Spinal cord (tissue), 10 donors: ENCODE measurements around the gene GALNT7. TPM values are rescaled to one million over a fixed set of nuclear protein-coding genes. Genes with fewer than 3 reads are reported as not detected.
A peak's percentile ranks its signal among the peaks of the same experiment; 100 is the strongest.

Source experiments
- DNase-seq, 6 donors: peaks; one replicate each; pipeline versions ENCODE4 v3.0.0 to v3.0.0-alpha.2; 2013 to 2015; ENCODE audit warnings: low spot score in 6 of 6, low read depth in 4 of 6
- H3K27ac ChIP-seq: one replicate; pipeline ENCODE4 v1.5.1; 2013; ENCODE audit warnings: low read depth, low read length, control low read depth
- H3K27me3 ChIP-seq: one replicate; pipeline ENCODE4 v1.6.1; 2013; ENCODE audit warnings: low read length; ENCODE audit not compliant: control insufficient read depth, insufficient read depth
- H3K36me3 ChIP-seq: one replicate; pipeline ENCODE4 v1.6.1; 2013; ENCODE audit warnings: low read length; ENCODE audit not compliant: control insufficient read depth, insufficient read depth
- H3K4me1 ChIP-seq: one replicate; pipeline ENCODE4 v1.6.1; 2013; ENCODE audit warnings: low read length; ENCODE audit not compliant: control insufficient read depth, insufficient read depth
- H3K4me3 ChIP-seq: one replicate; pipeline ENCODE4 v1.5.1; 2013; ENCODE audit warnings: low read depth, low read length, control low read depth
- H3K9me3 ChIP-seq: one replicate; pipeline ENCODE4 v1.6.1; 2013; ENCODE audit warnings: low read length; ENCODE audit not compliant: control insufficient read depth, insufficient read depth
- WGBS: methylation state at CpG from one replicate; pipeline ENCODE4 v1.1.5; 2013; ENCODE audit warnings: missing lambda C conversion rate; ENCODE audit not compliant: insufficient coverage; 5-methylcytosine and 5-hydroxymethylcytosine counted together
- polyA plus RNA-seq, 2 donors: library from polyadenylated mRNA; unstranded; fragments of 120-200 nt; gene quantifications; one replicate each; pipeline ENCODE4 v1.2.1, GENCODE V29; 2013; ENCODE audit not compliant: insufficient read length in 2 of 2
- total RNA-seq, 2 donors: library from RNA; depleted of rRNA in 1 of 2; stranded (reverse); fragments of 120-200 nt in 1 of 2; fragments of >200 nt in 1 of 2; gene quantifications; one replicate each; pipeline versions ENCODE4 v1.2.3 to v1.2.4, GENCODE V29; 2013 to 2014
- donor health status: healthy.

Gene GALNT7
- total and polyA plus RNA-seq, 4 donors = 21.4 to 39.3 (median 23.2) TPM

DNA sequence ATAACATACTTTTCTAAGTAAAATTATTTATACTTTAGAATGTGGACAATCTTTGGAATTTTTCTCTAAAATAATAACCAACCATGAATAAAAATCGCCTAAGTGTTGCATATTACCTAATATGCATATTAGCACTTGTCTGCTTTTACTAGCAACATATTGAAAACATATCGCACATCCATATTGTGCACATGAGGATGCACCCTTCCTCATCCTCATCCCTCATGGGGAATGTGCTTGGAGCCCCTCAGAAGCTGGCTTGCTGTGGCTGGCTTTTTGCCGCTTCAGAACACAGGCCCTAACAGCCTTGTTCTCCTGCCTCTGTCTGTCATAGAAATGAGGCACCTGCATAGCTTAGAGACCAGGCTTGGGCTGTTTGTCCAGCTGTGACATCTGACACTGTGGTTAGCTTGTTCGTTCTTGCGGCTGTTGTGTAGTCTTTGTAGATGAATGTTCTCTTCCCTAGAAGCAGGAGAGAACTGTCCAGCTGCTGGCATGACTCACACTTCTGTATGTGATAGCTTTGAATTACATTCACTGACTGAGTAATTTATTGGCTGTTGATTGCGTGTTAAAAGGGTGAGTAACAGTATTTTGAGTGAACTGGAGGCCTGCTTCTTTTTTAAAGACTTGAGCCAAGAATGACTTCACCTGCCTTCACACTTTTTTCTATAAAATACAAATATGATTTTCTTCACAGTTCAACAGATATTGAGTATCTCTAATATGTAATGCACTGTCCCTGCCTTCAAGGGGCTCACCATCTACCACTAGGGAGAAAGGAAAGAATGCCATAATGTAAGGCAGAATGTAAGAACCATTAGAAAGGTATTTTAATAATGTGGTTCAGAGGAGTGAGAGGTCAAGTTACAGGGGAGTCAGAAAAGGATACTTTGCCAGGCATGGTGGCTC lies 83.7 kb downstream of the GALNT7 start:
- H3K4me3 ChIP-seq = no peak overlapping the region
- WGBS = 59% methylated on average over 4 of the region's 6 CpGs
- H3K9me3 ChIP-seq = no peaks in the 10 kb centered on the region
- peak in 2 of 6 donors; percentile 31 to 67 for DNase-seq
- H3K36me3 ChIP-seq = no peaks in the 10 kb centered on the region
- no peaks in the 10 kb centered on the region for H3K4me1 ChIP-seq
- H3K27ac ChIP-seq = no peak overlapping the region
- no peaks in the 10 kb centered on the region for H3K27me3 ChIP-seq

GRCh38 chr4:173253561-173253960 lies 85.0 kb downstream of the GALNT7 start:
- no peak overlapping the region for H3K27ac ChIP-seq
- H3K4me1 ChIP-seq = no peaks in the 10 kb centered on the region
- no peak overlapping the region for H3K4me3 ChIP-seq
- 68% methylated on average over 2 of the region's 2 CpGs for WGBS
- H3K27me3 ChIP-seq = no peaks in the 10 kb centered on the region
- no peaks in the 10 kb centered on the region for H3K36me3 ChIP-seq
- H3K9me3 ChIP-seq = no peaks in the 10 kb centered on the region
- no peak for DNase-seq

- DNase-seq = no peak
- Histone ChIP-seq H3K9me3 (no peaks in the 10 kb centered on the region), H3K27ac (no peak overlapping the region), H3K4me1 (no peaks in the 10 kb centered on the region), H3K4me3 (no peak overlapping the region), H3K36me3 (no peaks in the 10 kb centered on the region), H3K27me3 (no peaks in the 10 kb centered on the region)
Measured at GRCh38 chr4:173254646-173255045, 86.0 kb downstream of the GALNT7 start.

- Histone ChIP-seq H3K27me3 (no peaks in the 10 kb centered on the region), H3K9me3 (no peaks in the 10 kb centered on the region), H3K36me3 (no peaks in the 10 kb centered on the region), H3K4me3 (no peak overlapping the region), H3K4me1 (no peaks in the 10 kb centered on the region), H3K27ac (no peak overlapping the region)
- no peak for DNase-seq
- WGBS = 88% methylated on average over 1 of the region's 3 CpGs
Measured at GRCh38 chr4:173256825-173257224, 88.2 kb downstream of the GALNT7 start.

GRCh38 chr4:173257732-173258717 lies 89.4 kb downstream of the GALNT7 start:
- H3K4me1 ChIP-seq = no peaks in the 10 kb centered on the region
- WGBS = 0% methylated on average over 1 of the region's 4 CpGs
- DNase-seq = peak in 4 of 6 donors; percentile 51 to 92 (median 70)
- H3K4me3 ChIP-seq = no peak overlapping the region
- no peaks in the 10 kb centered on the region for H3K36me3 ChIP-seq
- no peaks in the 10 kb centered on the region for H3K9me3 ChIP-seq
- H3K27ac ChIP-seq = no peak overlapping the region
- H3K27me3 ChIP-seq = no peaks in the 10 kb centered on the region

DNA sequence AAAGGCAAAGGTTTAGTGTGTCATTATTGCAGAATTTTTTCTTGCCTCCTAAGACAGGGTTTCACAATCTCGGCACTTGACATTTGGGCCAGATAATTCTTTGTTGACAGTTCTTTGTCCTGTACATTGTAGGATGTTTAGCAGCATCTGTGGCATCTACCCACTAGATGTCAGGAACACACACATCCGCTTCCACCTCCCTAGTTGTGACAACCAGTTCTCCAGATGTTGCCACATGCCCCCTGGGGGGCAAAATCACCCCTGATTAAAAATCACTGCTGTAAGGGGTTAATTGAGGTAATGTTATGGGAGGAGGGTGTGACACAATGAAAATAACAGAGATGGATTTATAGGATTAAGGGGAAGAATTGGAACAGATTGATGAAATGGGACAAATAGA lies 90.3 kb downstream of the GALNT7 start:
- Histone ChIP-seq H3K27ac (no peak overlapping the region), H3K36me3 (no peaks in the 10 kb centered on the region), H3K27me3 (no peaks in the 10 kb centered on the region), H3K4me3 (no peak overlapping the region), H3K9me3 (no peaks in the 10 kb centered on the region), H3K4me1 (no peaks in the 10 kb centered on the region)
- 100% methylated on average over 1 of the region's 2 CpGs for WGBS
- DNase-seq = no peak

DNA sequence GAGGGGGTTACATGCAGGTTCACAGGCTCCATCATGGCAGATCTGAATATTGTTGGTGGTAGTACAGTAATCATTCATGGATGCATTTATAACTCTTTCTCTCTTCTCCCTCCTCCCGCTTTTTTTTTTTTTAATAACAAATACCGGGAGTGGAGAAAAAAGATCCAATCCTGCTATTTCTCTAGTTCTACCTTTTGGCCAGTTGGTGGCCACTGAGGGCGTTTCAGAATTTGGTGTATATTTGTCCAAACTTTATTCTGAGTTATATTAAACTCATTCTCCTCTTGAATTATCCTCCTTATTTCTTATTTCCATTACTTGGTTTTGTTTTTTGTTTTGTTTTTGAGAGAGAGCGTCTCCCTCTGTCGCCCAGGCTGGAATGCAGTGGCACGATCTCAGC lies 90.7 kb downstream of the GALNT7 start:
- Histone ChIP-seq H3K4me3 (no peak overlapping the region), H3K9me3 (no peaks in the 10 kb centered on the region), H3K4me1 (no peaks in the 10 kb centered on the region), H3K36me3 (no peaks in the 10 kb centered on the region), H3K27ac (no peak overlapping the region), H3K27me3 (no peaks in the 10 kb centered on the region)
- DNase-seq = no peak
- WGBS = 90% methylated on average over 2 of the region's 6 CpGs

DNA sequence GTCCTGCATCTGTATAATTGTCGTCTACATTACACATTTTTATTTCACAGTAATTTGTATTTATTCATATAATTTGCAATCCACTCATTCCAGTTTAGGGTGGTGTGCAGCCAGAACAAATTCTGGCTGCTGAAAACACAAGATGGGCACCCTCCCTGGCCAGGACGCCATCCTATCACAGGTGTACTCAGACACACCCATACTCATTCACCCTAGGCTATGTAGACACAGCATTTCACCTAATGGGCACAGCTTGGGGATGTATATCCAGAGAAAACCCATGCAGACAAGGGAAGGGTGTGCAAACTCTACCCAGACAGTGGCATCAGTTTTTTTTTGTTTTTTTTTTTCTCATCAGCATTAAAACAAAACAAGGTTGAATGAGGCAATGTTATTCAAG lies 92.4 kb downstream of the GALNT7 start:
- Histone ChIP-seq H3K9me3 (no peaks in the 10 kb centered on the region), H3K4me3 (no peak overlapping the region), H3K27ac (no peak overlapping the region), H3K27me3 (no peaks in the 10 kb centered on the region), H3K4me1 (peaks cover 5% of the 10 kb centered on the region), H3K36me3 (no peaks in the 10 kb centered on the region)
- no peak for DNase-seq
- WGBS = no CpG with 5 or more reads among the region's 2 CpGs

- H3K27me3 ChIP-seq = no peaks in the 10 kb centered on the region
- no peak overlapping the region for H3K4me3 ChIP-seq
- no peak for DNase-seq
- H3K36me3 ChIP-seq = no peaks in the 10 kb centered on the region
- H3K27ac ChIP-seq = no peak overlapping the region
- WGBS = no CpG with 5 or more reads among the region's 2 CpGs
- H3K9me3 ChIP-seq = no peaks in the 10 kb centered on the region
- H3K4me1 ChIP-seq = peaks cover 5% of the 10 kb centered on the region
Measured at GRCh38 chr4:173262375-173262774, 93.8 kb downstream of the GALNT7 start.
